HG02571 (cell line): ENCODE data around the gene HAO2.
A peak's percentile ranks its signal among the peaks of the same experiment; 100 is the strongest.
"Not testable (repeated sequence)": the region's sequence is repeated elsewhere in the genome, so short reads cannot be mapped to it uniquely, and the experiment has no call there.

ENCODE experiments used
- ATAC-seq: cut with Tn5 transposase; IDR thresholded peaks from one replicate; pipeline ENCODE4 v1.9.1; 2021; ENCODE audit warnings: mild to moderate bottlenecking, moderate library complexity; ENCODE audit not compliant: unreplicated experiment

HAO2 gene

DNA sequence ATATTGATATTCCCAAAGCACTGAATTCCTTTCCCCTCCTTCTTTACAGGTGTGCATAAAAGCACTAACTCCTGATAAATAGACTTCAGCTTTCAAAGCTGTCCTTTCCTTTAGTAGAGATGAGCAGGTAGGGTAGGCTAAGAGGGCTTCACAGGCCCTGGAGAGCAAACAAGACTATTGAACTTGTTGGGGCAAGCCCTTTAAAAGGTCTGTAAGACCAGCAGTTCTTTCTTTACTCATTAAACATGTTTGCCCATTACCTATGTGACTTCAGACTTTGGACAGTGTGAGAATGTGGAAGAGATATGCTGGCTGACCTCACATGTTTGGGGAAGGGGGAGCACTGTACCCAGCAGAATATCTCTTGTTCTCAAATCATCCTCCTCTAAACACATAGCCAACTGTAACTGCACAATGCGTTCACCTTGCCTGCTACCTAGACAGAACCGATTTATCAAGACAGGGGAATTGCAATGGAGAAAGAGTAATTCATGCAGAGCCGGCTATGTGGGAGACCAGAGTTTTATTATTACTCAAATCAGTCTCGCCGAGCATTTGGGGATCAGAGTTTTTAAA is 27.1 kb upstream of the HAO2 start:
- ATAC-seq: no peak

DNA sequence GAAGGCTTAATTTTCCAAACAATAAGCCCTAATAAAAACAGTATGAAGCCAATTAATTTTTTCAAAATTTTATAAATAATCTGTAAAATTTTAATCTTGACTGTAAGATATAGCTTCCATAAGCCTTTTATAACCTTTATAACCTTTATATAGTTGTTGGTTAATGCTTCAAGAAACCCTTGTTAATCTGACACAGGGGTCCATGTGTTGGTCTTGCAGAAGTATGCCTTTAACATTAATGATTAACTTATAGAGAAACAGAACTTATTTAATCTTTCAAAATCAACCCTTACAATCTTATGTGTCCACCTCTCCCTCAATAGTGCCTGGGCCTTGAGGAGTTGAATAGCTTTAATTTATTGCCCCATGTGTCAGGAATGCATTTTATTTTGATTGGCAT is 23.2 kb upstream of the HAO2 start:
- ATAC-seq: no peak

DNA sequence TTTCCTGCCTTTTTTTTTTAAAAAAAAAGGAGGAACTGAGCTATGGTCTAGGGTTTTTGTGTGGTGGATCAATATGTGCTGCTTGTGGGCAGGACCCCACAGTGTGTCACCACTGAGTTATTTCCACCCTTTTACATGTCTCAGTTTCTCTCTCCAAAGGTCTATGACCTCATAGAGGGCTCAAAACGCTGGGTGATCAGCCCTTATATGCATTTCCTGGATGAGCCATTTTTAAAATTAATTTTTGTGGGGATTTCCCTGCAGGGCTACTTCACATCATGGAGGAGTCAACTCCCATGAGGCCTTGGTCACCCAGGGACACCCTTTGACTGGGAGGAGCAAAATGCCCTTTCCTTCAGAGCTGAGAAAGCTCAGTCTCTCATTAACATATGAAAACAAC is 20.7 kb upstream of the HAO2 start:
- ATAC-seq: peak; percentile 74

DNA sequence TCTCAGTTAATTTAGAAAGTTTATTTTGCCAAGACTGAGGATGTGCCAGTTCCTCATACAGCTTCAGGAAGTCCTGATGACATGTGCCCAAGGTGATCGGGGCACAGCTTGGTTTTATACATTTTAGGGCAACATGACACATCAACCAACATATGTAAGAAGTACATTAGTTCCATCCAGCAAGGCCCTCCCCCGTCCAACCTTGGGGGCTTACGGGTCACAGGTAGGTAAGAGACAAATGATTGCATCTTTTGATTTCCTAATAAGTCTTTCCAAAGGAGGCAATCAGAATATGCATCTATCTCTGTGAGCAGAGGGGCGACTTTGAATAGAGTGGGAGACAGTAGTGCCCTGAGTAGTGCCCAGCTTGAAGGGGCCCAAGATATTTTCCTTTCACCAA is 19.6 kb upstream of the HAO2 start:
- no peak for ATAC-seq

DNA sequence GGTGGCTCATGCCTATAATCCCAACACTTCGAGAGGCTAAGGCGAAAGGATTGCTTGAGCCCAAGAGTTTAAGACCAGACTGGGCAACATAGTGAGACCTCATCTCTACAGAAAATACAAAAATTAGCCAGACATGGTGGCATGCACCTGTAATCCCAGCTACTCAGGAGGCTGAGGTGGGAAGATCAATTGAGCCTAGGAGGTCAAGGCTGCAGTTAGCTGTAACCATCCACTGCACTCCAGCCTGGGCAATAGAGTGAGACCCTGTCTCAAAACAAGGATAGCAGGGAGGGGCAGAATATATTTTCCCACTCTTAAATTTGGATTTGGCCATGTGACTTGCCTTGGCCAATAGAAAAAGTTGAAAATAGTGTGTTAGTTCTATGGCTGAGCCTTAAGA is 17.7 kb upstream of the HAO2 start:
- not testable (repeated sequence) for ATAC-seq

DNA sequence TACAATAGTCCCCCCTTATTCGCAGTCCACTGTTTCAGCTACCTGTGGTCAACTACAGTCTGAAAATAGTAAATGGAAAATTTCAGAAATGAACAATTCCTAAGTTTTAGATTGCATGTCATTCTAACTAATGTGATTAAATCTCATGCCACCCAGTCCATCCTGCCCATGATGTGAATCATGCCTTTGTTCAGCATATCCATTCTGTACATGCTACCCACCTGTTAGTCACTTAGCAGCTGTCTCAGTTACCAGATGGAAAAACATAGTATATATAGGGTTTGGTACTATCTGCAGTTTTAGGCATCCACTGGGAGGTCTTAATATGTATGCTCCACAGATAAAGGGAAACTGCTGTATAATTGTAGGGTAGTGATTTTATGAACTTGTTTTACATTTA is 16.6 kb upstream of the HAO2 start:
- no peak for ATAC-seq

DNA sequence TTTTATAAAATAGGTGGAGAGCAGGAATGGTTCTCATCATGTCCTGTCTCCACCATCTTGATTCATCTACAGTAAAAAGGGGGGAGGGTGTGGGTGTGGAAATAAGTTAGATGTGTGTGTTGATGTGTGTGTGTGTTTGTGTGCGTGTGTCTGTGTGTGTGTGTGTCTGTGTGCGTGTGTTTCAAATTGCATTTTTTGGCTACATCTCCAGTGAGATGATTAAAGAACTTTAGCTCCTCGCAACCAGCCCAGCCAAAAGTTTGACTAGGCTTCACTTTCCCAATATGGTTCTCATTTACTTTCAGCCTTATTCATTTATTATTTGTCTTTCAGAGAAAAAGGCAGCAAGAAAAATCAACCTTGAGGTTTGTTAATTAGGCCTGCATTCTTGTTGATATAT is 14.7 kb upstream of the HAO2 start:
- no peak for ATAC-seq

DNA sequence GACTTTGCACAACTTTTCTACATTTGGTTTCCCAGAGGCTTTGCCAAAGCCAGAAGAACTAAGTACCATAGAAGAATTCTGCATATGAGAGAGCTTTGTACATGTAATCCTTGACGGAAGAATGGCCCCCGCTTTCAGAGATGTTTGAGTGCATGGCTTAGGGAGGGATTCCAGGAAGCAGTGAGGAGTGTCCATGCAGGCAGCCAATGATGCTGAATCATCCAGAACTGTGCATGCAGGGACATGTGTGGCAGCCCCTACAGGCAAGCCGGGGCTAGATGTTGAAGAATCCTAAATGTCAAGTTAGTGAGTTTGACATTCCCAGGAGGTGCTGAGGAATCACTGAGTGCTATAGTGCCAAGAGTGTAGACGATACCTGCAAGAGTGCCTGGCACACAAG is 9.9 kb upstream of the HAO2 start:
- ATAC-seq: no peak

DNA sequence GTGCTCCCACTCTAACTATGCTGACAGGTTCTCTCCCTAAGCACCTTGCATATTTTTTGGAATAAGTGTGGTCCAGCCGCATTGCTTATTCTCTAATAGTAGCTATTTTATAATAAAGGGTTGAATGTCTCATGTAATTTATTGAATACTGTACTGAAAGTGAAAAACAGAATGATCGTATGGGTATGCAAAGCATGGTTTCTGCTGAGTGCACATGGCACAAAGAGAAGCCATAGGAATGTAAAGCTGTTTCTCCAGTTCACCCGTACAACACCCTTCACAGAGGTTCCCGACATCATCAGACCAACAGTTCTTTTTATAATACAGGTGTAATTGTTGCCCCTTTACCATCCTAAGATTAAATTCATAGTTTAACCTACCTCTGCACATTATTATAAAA is 8.9 kb upstream of the HAO2 start:
- ATAC-seq: no peak

DNA sequence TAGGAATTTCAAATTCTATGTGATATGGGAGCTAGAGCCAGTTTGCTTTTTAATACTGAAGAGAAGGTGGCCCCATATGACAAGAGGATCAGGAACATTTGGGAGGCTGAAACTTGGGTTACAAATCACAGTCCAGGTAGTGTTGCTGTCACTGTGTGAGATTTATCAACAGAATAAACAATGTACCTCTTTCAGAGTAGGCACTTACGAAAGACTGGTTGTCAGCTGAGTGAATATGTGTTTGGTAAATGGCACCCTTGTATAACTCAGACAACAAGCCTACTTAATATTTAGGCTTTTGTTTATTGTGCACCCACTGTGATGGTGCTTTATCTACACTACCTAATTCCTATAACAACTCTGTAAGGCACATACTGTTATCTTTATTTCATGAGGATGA is 7.4 kb upstream of the HAO2 start:
- ATAC-seq: no peak

DNA sequence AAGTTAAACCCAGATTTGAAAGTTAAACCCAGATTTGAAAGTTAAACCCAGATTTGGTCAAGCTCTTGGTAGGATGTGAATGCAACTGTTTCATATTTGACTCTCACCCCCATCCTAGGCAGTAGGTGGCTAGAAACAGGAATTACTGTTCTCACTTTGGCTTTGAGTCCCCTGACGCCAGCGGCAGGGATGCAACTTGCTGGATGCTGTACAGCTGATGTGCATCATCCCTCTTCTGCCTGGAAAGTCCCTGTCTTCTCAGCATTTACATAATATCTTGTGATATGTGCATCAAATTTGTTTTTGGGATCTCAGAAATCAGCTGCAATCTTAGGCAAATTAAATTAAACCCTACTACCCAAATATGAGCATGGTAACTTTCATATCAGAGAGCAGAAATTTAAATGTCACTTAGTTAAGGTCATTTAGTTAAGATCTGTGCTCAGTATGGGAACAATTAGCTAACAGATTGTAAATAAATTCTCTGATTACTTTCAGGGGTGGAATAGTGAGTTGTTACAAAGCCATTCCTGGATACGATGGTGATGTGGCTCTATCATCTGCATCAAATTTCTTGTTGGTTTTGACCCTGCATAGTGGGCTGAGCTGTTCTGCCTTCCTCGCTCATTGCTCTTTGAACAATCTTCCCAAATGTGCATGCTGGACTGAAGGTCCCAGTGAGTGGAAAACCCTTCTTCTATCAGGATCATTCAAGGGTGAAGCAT is 6.8 kb upstream of the HAO2 start:
- ATAC-seq: no peak

DNA sequence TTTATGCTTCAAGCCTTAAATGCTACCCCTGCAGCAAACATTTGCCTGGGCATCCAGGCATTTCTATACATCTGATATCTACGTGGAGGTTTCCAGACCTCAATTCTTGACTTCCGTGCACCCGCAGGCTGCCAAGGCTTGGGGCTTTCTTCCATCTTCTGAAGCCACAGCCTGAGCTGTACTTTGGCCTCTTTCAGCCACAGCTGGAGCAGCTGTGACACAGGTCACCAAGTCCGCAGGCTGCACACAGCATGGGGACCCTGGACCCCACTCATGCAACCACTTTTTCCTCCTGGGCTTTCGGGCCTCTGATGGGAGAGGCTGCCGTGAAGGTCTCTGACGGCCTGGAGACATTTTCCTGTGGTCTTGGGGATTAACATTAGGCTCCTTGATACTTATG is 5.4 kb upstream of the HAO2 start:
- ATAC-seq: no peak

DNA sequence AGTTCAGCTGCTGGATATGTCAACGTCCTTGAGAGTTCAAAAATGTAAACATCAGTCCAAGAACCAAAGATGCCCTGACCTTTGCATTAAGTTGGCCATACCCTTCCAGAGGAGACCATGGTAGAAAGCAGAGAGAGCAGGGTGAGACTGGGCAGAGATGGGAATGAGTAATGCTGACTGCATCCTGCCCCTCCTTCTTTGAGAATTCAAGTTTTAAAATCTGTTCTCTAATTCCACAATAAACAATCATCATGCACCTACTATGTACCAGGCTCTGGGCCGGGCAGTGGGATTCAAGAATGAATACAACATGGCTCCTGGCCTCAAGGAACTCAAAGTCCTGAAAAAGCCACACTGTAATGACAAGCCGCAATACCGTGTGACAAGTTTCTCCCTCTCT is 3.9 kb upstream of the HAO2 start:
- ATAC-seq: no peak

DNA sequence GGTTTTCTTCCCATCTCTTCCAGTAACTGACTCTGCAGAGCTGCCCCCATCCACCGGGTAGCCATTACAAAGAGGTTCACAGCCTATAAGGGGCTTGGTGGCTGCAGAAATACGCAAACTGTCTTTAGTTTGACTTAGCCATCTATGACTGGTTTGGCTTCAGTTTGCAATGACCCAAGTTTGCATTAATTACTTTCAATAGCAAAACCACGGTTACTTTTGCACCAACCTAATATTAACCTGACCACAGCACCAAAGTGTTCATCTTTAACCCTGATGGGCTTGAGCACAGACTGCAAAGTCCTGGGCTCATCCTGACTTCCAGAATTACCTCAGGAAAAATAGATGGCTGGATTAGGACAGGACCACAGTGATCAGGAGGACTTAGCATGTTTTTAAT is 2.2 kb upstream of the HAO2 start:
- ATAC-seq: no peak

DNA sequence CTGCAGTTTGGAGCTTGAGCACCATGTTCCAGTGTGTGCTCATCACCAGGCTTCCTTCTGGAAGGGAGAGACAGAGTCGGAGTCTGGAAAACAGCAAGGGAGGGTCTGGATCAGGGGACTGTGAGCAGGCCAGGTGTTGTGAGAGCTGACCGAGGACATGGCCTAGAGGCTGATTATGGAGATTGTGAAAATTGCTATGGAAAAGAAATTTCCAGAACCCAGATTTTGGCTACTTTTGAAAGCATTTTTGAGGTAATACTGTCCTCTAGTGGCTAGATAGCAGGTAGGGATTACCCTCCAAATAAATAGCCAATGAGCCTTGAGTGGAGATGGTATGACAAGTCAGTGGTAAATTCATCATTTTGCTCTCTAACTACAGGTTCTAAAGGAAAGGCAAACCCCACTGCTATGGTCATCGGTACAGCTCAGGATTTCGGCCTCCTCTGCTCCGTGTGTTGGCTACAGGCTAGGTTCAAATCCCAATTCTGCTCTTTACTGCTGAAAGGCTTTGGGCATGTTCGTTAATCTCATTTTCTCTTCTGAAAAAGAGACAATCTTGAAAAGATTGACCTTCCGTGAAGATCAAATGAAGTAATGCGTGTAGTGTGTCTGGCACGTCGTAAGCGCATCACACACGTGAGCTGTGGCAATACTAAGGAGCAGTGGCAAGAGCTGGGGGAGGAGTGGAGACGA is 1.0 kb upstream of the HAO2 start:
- no peak for ATAC-seq

DNA sequence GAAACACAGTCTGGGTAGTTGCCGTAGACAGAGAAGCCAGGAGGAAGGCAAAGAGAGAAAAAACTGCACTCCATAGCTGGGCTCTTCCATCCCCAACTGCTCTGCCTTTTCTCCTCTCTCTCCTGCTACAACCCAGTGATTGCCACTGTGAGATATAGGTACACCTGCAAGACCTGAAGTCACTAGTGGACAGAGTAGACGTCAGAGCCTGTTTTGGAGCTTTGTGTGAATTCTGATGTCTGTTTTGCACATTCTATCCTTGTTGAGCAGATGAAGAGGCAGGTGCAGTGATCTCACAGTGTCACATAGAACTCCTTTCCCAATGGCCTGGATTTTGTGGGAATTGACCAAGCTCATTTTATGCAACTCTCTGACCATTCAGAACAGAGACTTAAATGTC is 2.2 kb downstream of the HAO2 start:
- no peak for ATAC-seq

DNA sequence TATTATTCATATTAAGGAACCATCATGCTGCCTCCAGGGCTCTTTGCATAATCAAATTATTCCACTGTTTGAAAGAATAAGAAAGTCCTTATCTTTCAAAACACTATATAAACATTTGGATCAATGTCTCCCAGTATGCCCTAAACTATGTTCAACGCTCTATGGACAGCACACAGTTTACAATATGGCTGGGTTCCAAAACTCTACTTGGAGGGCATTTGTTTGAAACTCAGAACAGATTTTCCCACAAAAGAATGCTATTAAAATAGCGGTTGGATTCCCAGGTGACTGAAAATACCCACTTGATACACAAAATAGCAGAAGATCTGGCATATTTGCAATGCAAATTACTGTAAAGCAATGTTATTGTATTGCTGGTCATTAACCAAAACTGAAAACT is 3.2 kb downstream of the HAO2 start:
- ATAC-seq: no peak

DNA sequence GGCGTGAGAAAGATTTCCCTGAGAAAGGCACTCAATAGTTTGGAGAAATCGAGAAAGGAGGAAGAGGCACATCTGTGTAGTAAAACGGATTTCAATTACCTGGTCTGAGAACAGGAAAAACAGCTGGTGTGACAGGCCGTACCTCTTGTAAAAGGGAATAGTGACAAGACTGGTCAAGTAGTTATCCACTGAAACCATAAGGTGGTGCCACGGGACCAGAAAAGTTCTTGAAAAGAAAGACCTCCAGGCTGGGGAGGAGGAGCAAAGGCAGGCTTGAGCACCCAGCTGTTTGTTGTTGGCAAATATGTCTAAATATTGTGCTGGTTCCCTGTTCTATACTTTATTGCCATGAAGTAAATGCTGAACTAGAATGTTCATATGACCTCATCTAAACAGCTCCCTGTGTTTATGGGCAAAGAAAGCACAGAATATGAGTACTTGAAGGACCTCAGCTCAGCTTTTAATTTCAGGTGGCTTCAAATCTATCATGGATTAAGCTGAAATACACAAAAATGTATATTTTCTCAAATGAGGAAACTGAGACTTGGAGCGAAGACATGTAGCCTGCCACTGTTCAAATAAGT is 4.0 kb downstream of the HAO2 start:
- ATAC-seq: peak; percentile 73

DNA sequence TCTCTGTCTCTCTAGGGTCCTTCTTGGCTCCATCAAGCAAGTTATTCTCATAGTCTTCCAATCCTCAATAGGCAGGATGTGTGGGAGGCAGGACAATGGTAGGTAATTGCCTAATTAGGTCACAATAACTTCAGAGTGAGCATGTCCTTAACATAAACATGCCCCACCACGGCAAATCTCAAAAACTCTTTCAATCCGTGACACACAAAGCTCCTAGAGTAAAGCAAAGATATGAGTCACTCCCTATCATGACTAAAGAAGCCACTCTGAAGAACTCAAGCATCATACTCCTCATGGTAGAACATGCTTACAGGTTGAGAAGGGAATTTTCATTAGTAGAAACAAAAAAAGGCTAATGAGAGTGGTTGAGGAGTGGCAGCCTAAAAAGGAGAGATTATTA is 4.9 kb downstream of the HAO2 start:
- ATAC-seq: no peak

DNA sequence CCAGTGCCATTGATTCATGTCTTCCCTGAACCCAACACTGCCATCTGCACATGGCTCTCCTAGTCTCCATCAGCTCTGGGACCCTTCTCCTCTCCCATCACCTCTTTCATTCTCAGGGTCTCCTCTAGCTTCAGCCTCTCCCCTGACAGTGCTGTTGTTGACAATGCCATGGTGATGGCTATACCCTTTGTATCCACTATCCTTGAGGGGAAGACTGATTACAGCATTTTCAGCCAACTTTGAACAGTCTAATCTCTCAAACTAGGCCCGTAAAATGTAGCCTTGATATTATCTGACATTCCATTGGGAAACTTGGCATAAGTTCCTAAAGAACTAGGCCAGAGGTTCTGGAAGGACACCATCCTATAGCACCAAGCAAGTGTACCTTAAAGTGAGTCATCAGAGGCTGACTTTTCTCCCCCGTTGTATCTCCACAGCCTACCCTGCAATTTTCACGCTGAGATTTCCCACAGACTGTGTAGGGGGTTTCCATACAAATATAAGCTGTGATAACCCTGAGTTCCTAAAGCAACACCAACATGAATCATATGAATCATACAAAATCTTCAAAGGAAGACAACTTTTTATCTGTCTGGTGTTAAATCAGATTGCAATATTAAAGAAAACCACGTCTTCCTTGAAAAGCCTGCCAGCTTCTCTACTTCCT is 5.8 kb downstream of the HAO2 start:
- no peak for ATAC-seq

DNA sequence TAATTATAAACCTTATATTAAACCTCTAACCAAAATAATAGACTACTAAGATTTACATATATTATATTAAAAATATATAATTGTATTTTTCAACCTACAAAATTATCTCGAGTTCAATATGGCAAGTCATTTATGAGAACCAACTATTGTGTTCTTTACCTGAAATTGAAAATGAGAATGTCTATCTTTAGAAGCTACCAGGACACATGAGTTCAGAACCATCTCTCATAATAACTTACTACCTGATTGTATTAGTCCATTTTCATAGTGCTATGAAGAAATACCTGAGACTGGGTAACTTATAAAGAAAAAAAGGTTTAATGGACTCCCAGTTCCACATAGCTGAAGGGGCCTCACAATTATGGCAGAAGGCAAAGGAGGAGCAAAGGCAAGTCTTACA is 6.8 kb downstream of the HAO2 start:
- ATAC-seq: no peak

DNA sequence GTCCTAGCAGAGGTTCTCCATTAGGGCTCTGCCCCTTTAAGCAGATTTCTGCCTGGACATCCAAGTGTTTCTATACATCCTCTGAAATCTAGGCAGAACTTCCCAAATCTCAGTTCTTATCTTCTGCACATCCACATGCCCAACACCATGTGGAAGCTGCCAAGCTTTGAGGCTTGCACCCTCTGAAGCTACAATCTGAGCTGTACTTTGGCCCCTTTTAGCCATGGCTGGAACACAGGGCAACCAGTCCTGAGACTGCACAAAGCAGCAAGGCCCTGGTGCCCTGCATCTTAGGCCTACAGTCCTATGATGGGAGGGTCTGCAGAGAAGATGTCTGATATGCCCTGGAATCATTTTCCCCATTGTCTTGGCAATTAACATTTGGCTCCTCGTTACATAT is 8.0 kb downstream of the HAO2 start:
- ATAC-seq: no peak
